Epithelial cell of alveolus of lung (primary cell): ENCODE data around the gene CARD9. TPM values are rescaled to one million over a fixed set of nuclear protein-coding genes. Genes with fewer than 3 reads are reported as not detected.

ENCODE experiments used
- total RNA-seq: library from RNA; depleted of rRNA; stranded (reverse); fragments of >200 nt; gene quantifications from 2 replicates; pipeline ENCODE4 v1.2.1, GENCODE V29; 2015

CARD9 gene
- 1.2 and 4.7 TPM in 2 replicates for total RNA-seq

DNA sequence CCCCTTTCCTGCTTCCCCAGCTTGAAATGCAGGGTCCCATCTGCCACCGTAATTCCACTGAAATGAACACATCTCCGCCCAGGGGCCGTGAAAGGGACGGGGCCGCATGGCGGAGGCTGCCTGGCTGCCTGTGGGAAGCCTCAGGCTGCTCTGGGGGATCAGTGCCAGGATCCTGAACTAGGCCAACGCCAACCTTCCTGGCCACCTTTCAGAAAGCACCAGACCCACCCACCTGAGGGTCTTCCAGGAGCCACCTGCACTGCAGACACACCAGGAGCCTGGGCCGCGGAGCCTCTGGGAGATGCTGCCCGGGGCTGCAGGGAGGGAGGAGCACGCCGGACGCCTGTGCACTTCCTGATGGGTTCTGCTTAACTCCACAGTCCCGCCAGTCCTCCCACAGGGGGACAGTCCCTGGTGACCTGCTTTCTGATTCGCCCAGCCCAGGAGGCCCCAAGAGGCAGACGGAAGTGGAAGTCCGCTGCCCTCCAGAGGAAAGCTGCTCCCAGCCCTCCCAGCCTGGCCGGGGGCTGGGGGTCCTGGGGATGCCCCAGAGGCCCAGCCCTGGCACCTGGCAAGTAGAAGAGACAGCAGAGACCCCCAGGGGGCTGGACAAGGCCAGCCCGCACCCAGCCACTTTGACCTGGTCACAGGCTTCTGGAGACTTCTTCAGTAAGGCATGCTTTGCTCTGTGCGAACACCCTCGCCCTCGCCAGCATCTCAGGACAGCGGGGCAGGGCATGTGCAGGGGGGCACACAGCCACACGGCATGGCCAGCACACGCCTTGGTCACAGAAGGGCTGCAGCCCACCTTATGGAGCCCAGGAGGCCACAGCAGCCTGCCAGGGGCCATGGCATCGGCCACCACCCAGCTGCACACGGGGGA, at the start of gene CARD9:
CARD9 (minus strand) TSS at position 370 of the 883 bp plus-strand sequence. CDS start 1,591 bp downstream, outside the sequence.

GRCh38 chr9:136410500-136411287, 37.2 kb upstream of the CARD9 start, which contains the start of the genes ENTR1 and PMPCA:
ENTR1 (minus strand) TSS chr9:136410614; CDS start chr9:136410397, 217 bp downstream.
PMPCA (plus strand) TSS chr9:136410658; CDS start chr9:136410669, 11 bp downstream.

GRCh38 chr9:136400038-136400834, 26.8 kb upstream of the CARD9 start, which contains the start of gene SNAPC4:
SNAPC4 (minus strand) TSS chr9:136400170; CDS start chr9:136398428, 1,742 bp downstream.

DNA sequence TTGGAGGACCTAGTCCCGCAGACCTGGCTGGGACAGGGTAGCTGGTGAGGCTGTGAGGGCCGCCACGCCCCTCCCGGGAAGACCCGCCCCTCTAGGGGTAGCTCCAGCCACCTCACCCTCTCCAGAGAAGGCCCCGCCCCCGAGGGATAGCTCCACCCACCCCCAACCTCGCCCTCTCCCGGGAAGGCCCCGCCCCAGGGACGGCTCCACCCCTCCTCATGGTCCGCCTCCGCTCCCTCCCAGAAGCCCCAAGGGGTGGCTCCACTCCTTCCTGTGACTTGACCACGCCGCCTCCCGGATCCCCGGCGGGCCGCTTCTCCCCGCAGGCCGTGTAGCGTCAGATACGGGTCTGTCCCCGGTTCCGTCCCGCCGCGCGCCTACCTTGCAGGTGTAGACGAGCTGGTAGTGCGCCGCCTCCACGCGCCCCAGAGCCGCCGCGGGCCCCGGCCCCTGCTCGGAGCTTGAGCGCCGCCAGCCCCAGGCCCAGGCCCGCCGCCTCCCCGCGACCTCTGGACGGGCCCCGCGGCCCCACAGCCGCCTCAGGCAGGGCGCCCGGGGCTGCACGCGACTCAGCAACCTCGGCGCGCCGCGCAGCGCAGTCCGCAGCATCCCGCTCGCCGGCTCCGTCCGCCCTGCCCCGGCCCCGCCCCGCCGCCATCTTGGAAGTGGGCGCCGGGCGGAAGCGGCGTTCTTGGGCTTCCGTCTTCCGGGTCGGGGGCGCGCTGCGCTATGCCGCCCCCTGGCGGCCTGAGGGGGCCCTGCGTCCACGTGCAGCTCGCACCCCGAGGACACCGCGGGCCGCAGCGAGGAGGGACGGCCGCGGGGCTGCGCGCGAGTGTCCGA, 10.1 kb downstream of the CARD9 start, which contains the start of gene DNLZ:
DNLZ (minus strand) TSS at position 639 of the 843 bp plus-strand sequence; CDS start at position 609, 30 bp downstream.

DNA sequence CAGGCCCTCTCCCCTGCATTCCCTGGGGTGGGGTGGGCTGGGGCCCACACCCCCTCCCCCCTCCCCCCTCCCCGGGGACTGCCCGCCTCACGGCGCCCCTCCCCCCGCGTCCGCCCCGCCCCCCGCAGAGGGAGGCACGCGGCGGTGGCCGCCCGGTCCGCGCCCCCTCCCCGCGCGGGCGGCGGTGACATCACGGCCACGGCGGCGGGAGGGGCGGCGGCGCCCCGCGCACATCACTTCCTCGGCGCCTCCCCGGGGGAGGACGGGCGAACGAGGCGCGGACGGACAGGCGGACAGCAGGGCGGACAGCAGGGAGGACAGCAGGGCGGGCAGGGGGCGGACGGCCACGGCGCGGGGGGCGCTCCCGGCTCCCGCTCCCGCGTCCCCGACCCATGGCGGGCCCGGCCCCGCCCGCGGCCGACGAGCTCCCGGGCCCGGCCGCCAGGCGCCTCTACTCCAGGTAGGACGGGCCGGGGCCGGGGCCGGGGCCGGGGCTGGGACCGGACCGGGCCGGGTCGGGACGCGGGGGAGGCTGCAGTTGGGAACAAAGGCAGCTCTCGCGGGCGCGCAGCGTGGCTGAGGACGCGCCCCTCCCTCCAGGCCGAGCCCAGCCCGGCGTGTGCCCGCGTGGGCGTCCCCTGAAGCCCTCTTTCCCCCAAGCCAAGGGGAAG, 46.0 kb downstream of the CARD9 start, which contains the start of gene GPSM1:
GPSM1 (plus strand) TSS at position 236 of the 671 bp plus-strand sequence; CDS start at position 393, 157 bp downstream.

Other genes starting within 250 kb of the CARD9 start
- gene LHX3, start 168.5 kb downstream of the CARD9 start, total RNA-seq: not detected in 2 replicates
- 10.6 and 17.2 TPM in 2 replicates for gene QSOX2, start 127.9 kb downstream of the CARD9 start, total RNA-seq
- gene CCDC187, start 69.6 kb downstream of the CARD9 start, total RNA-seq: not detected in 2 replicates
- 53.4 and 71.6 TPM in 2 replicates for gene GPSM1, start 46.1 kb downstream of the CARD9 start, total RNA-seq
- gene DNLZ, start 9.9 kb downstream of the CARD9 start, total RNA-seq: 23.0 and 29.3 TPM in 2 replicates
- 6.1 and 7.3 TPM in 2 replicates for gene SNAPC4, start 26.5 kb upstream of the CARD9 start, total RNA-seq
- gene ENTR1, start 36.9 kb upstream of the CARD9 start, total RNA-seq: 30.3 and 40.9 TPM in 2 replicates
- 41.2 and 54.3 TPM in 2 replicates for gene PMPCA, start 37.0 kb upstream of the CARD9 start, total RNA-seq
- 6.3 and 10.0 TPM in 2 replicates for gene INPP5E, start 66.2 kb upstream of the CARD9 start, total RNA-seq
- 46.7 and 58.1 TPM in 2 replicates for gene SEC16A, start 109.4 kb upstream of the CARD9 start, total RNA-seq
- 11.7 and 13.7 TPM in 2 replicates for gene NOTCH1, start 172.4 kb upstream of the CARD9 start, total RNA-seq